ENCODE measurements around the gene VPREB3.
A peak's percentile ranks its signal among the peaks of the same experiment; 100 is the strongest.

VPREB3 gene

GRCh38 chr22:23773483-23774113 is 19.4 kb upstream of the VPREB3 start:
- no peak for DNase-seq (ENCODE audit: low spot score)
- in situ Hi-C loops (cut with MboI; ENCODE audit: low pct_unique_long_range_greater_than_20kb, low sequenced_read_pairs, unreplicated experiment), result no loop called here
- TF ChIP-seq CTCF (IDR thresholded peaks at IDR 0.05; ENCODE audit: extremely low read depth, insufficient read depth, missing control alignments), result no peak

- TF ChIP-seq CTCF (IDR thresholded peaks at IDR 0.05; ENCODE audit: extremely low read depth, insufficient read depth, missing control alignments), result peak; percentile 22
- in situ Hi-C loops (cut with MboI; ENCODE audit: low pct_unique_long_range_greater_than_20kb, low sequenced_read_pairs, unreplicated experiment), result no loop called here
- peak; percentile 84 for DNase-seq (ENCODE audit: low spot score)
Observed at GRCh38 chr22:23772649-23773473, 18.6 kb upstream of the VPREB3 start, which contains the start of gene MMP11. TSS of gene MMP11 (plus strand) at chr22:23772849. CDS start at chr22:23772871, 22 bp downstream.

- DNase-seq (ENCODE audit: low spot score), result no peak
- in situ Hi-C loops (cut with MboI; ENCODE audit: low pct_unique_long_range_greater_than_20kb, low sequenced_read_pairs, unreplicated experiment), result no loop called here
Observed at GRCh38 chr22:23772315-23772648, 18.1 kb upstream of the VPREB3 start.

GRCh38 chr22:23769321-23769965 is 15.2 kb upstream of the VPREB3 start:
- in situ Hi-C loops (cut with MboI; ENCODE audit: low pct_unique_long_range_greater_than_20kb, low sequenced_read_pairs, unreplicated experiment), result no loop called here

More at GRCh38 chr22:23772315-23772648, 18.1 kb upstream of the VPREB3 start:
- no peak for TF ChIP-seq CTCF (IDR thresholded peaks at IDR 0.05; ENCODE audit: extremely low read depth, insufficient read depth, missing control alignments)

GRCh38 chr22:23767673-23768548 is 13.7 kb upstream of the VPREB3 start, which contains the start of gene CHCHD10:
TSS of gene CHCHD10 (minus strand) at chr22:23767972. CDS start at chr22:23767874, 98 bp downstream.
- in situ Hi-C loops (cut with MboI; ENCODE audit: low pct_unique_long_range_greater_than_20kb, low sequenced_read_pairs, unreplicated experiment), result no loop called here
- DNase-seq (ENCODE audit: low spot score), result peak; percentile 93
- TF ChIP-seq CTCF (IDR thresholded peaks at IDR 0.05; ENCODE audit: extremely low read depth, insufficient read depth, missing control alignments), result peak; percentile 78

More at GRCh38 chr22:23769321-23769965, 15.2 kb upstream of the VPREB3 start:
- TF ChIP-seq CTCF (IDR thresholded peaks at IDR 0.05; ENCODE audit: extremely low read depth, insufficient read depth, missing control alignments), result no peak
- DNase-seq (ENCODE audit: low spot score), result no peak

- in situ Hi-C loops (cut with MboI; ENCODE audit: low pct_unique_long_range_greater_than_20kb, low sequenced_read_pairs, unreplicated experiment), result no loop called here
- TF ChIP-seq CTCF (IDR thresholded peaks at IDR 0.05; ENCODE audit: extremely low read depth, insufficient read depth, missing control alignments), result no peak
- no peak for DNase-seq (ENCODE audit: low spot score)
Observed at GRCh38 chr22:23767303-23767672, 13.1 kb upstream of the VPREB3 start.
